G401 (cell line): ENCODE data around the gene CEBPE. TPM values are rescaled to one million over a fixed set of nuclear protein-coding genes. Genes with fewer than 3 reads are reported as not detected.

ENCODE experiments used
- DNase-seq: peaks from one replicate; pipeline ENCODE4 v3.0.0-alpha.2; 2015; ENCODE audit warnings: low spot score
- in situ Hi-C: cut with HindIII; loops from 2 replicates; pipeline ENCODE4 v1.10.0; 2016; ENCODE audit warnings: low sequenced_read_pairs, mixed read lengths
- total RNA-seq: library from RNA; depleted of rRNA; stranded (reverse); fragments of >200 nt; shearing (Covaris generic); gene quantifications from 2 replicates; pipeline ENCODE4 v1.2.3, GENCODE V29; 2014; rRNA removed

CEBPE gene
- total RNA-seq, 1 experiment from 2014 or later: not detected

DNA sequence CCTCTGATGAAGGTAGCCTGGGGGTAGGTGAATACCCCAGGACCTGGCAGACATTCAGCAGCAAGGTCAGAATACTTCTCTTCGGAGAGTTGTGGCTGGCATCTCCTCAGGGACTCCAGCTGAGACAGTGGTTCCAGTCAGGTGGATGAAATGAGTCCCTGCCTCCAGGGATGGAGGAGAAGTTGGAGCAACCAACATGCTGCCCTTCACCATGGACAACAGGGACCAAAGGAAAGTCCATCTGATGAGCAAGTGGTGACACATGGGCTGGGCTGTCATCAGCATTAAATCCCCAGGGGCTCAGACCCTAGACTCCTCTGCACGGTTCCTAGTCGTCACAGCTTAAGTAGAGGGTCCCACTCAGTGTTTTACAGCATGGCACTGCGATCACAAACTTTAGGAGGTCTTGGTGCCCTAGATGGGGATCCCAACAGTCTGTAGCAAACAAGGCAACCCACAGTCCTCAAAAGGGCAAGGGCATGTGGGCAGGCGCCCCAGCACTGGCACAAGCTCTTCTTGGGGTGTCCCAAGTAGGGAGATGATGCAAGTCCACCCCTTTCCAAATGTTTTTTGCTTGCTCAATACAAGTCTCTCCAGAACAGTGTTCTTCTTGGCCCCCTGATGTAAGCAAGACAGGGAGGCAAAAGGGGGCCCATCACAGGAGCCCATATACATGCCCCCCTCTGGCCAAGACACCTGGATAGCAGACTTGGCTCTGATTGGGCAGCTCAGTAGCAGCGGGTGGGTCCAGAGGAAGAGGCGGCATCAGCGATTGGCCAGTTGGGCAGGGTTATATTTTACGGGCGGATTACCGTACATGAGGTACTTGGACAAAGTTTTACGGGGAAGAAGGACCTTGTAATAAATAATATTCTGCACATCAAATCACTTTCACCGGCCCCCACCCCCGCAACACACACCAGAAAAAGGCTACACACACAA lies 50.9 kb downstream of the CEBPE start:
- DNase-seq: peak; percentile 23
- in situ Hi-C loops: loop anchor here (10.0 kb wide), 1 partner anchor 83 kb away; the partner anchor contains the start of gene AJUBA

Other genes with a start within 250 kb of the CEBPE start
- gene LRP10, start 247.5 kb downstream of the CEBPE start, total RNA-seq: 37.1 and 41.5 TPM in 2 replicates
- not detected in 2 replicates for gene REM2, start 236.0 kb downstream of the CEBPE start, total RNA-seq
- gene RBM23, start 200.1 kb downstream of the CEBPE start, total RNA-seq: 62.2 and 78.0 TPM in 2 replicates
- 206 and 257 TPM in 2 replicates for gene PRMT5, start 189.9 kb downstream of the CEBPE start, total RNA-seq
- 102 and 131 TPM in 2 replicates for gene HAUS4, start 162.2 kb downstream of the CEBPE start, total RNA-seq
- 16.4 and 17.0 TPM in 2 replicates for gene AJUBA, start 136.7 kb downstream of the CEBPE start, total RNA-seq
- 8.7 and 15.1 TPM in 2 replicates for gene C14orf93, start 109.1 kb downstream of the CEBPE start, total RNA-seq
- gene PSMB5, start 84.4 kb downstream of the CEBPE start, total RNA-seq: 447 and 480 TPM in 2 replicates
- not detected in 2 replicates for gene PSMB11, start 77.0 kb downstream of the CEBPE start, total RNA-seq
- gene CDH24, start 61.7 kb downstream of the CEBPE start, total RNA-seq: 8.7 and 10.9 TPM in 2 replicates
- gene ACIN1, start 24.1 kb downstream of the CEBPE start, total RNA-seq: 80.3 and 95.3 TPM in 2 replicates
- 53.7 and 55.2 TPM in 2 replicates for gene C14orf119, start 23.8 kb downstream of the CEBPE start, total RNA-seq
- gene CIROP, start 14.3 kb downstream of the CEBPE start, total RNA-seq: not detected in 2 replicates
- 14.5 and 15.9 TPM in 2 replicates for gene SLC7A8, start 64.4 kb upstream of the CEBPE start, total RNA-seq
- gene RNF212B, start 118.7 kb upstream of the CEBPE start, total RNA-seq: not detected in 2 replicates
- gene HOMEZ, start 166.9 kb upstream of the CEBPE start, total RNA-seq: 17.5 and 25.9 TPM in 2 replicates
- gene PPP1R3E, start 183.6 kb upstream of the CEBPE start, total RNA-seq: 3.9 and 9.6 TPM in 2 replicates
- 16.4 and 17.3 TPM in 2 replicates for gene BCL2L2, start 187.6 kb upstream of the CEBPE start, total RNA-seq
- gene PABPN1, start 202.2 kb upstream of the CEBPE start, total RNA-seq: 112 and 138 TPM in 2 replicates
- 21.3 and 25.9 TPM in 2 replicates for gene SLC22A17, start 233.6 kb upstream of the CEBPE start, total RNA-seq
- gene EFS, start 245.9 kb upstream of the CEBPE start, total RNA-seq: not detected in 2 replicates